PFSK-1 (cell line): Measurements from ENCODE around the gene TOMM70.

Experiments used
- POLR2AphosphoS5 ChIP-seq: IDR thresholded peaks from 2 replicates; pipeline ENCODE4 v1.6.1; 2012; ENCODE audit warnings: low read depth, mild to moderate bottlenecking, control low read depth, low read length, moderate library complexity
- REST ChIP-seq, 2 experiments: IDR thresholded peaks; 2 replicates each; pipeline versions ENCODE4 v1.6.1 to v1.8.0; 2011 to 2012; ENCODE audit warnings: low read depth in 2 of 2, low read length in 2 of 2, control low read depth in 1 of 2, inconsistent platforms in 1 of 2, mild to moderate bottlenecking in 1 of 2, moderate library complexity in 1 of 2; ENCODE audit not compliant: insufficient read depth in 1 of 2
- TAF1 ChIP-seq: IDR thresholded peaks from 2 replicates; pipeline ENCODE4 v1.6.1; 2012; ENCODE audit warnings: low read length, control low read depth, borderline replicate concordance; ENCODE audit not compliant: insufficient read depth

- TF ChIP-seq TAF1: no peak
- TF ChIP-seq REST (IDR thresholded peaks at IDR 0.05; ENCODE audit: insufficient read depth in 1 of 2, low read depth in 2 of 2, low read length in 2 of 2): no peak
- no peak for TF ChIP-seq POLR2AphosphoS5
These were observed 69.2 kb downstream of the TOMM70 start for GRCh38 chr3:100331660-100332059.
